Germinal center (tissue), 1 donor: Measurements from ENCODE around the gene MAGI3.

Experiments
- DNase-seq: peaks from one replicate; pipeline ENCODE4 v3.0.0; 2012; ENCODE audit warnings: mixed read lengths, low spot score

Gene MAGI3

GRCh38 chr1:113657556-113658063 lies 267.3 kb downstream of the MAGI3 start:
- DNase-seq: no peak

- no peak for DNase-seq
These were observed 268.7 kb downstream of the MAGI3 start for GRCh38 chr1:113659035-113659434.

DNA sequence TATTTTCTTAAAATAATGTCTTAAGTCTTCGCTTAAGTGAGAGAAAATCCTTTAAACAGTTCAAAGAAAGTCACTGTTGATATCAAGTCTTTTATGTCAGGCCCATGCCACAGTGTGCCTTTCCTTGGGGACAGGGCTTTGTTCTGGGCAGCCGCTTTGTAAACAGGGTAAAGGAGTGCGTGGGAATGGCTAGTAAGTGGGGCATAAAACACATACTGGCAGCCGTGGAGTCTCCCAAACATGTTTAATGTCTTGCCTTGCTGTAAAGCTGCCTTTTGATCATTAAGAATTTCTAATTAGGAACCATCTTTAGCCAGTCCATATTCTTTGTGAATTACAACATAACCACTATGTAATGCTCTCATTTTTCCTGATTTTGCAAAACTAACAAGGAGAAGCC lies 269.2 kb downstream of the MAGI3 start:
- DNase-seq: no peak

DNA sequence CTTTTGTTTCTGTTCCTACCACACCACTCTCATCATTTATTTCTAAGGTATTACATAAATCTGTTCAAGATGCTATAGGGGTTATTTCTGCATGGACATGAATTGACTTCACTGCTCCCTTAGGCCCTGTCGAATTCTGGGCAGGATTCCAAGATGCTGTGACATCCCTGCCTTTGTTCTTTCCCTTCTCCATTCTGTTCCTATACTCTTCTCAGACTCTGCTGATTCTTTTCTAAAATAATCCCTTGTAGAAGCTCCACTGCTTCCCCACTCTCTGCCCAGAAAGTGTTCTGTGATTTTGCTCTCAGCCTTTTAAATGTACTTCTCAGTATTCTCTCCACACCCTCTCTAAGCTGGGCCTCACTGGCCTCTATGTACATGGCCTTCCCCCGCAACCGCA lies 269.8 kb downstream of the MAGI3 start:
- no peak for DNase-seq

DNA sequence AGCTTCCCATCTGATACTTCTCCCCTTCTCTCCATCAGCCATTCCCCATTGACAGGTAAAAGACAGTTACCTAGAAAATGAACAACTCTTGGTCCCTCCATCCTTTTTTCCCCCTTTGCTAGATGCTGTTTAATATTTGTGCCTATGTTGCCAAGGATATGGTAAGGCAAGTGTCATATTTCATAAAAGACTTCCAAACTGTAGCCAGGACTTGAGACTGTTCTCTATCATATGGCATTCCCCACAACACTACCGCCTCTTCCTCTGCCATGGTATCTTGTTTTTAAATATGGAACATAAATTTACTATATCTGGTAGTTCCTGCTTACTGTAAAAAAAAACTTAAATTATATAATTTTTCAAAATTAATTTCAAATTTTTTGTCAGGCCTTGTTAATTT lies 271.8 kb downstream of the MAGI3 start:
- no peak for DNase-seq

DNA sequence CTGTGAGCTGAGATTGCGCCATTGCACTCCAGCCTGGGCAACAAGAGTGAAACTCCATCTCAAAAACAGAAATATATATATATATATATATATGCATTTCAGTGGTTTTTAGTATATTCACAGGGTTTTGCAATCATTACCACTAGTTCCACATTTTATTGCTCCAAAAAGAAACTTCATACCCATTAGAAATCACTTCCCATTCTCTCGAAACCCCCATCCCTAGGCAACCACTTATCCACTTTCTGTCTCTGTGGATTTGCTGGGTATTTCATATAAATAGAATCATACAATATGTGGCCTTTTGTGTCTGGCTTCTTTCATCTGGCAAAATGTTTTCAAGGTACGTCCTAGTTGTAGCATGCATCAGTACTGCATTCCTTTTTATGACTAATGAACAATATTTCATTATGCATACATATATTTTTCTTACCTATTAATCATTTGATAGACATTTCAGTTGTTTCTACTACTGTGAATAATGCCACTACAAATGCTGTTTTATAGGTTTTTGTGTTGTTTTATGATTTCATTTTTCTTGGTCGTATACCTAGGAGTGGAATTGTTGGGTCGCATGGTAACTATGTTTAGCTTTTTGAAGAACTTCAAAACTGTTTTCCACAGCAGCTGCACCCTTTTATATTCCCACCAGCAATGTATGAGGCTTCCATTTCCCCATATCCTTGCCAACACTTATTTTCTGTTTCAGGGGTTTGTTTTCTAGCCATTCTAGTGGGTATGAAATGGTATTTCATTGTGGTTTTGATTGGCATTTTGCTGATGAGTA lies 273.0 kb downstream of the MAGI3 start:
- no peak for DNase-seq

GRCh38 chr1:113665071-113665470 lies 274.8 kb downstream of the MAGI3 start:
- no peak for DNase-seq

GRCh38 chr1:113666126-113666525 lies 275.8 kb downstream of the MAGI3 start:
- DNase-seq: no peak

DNA sequence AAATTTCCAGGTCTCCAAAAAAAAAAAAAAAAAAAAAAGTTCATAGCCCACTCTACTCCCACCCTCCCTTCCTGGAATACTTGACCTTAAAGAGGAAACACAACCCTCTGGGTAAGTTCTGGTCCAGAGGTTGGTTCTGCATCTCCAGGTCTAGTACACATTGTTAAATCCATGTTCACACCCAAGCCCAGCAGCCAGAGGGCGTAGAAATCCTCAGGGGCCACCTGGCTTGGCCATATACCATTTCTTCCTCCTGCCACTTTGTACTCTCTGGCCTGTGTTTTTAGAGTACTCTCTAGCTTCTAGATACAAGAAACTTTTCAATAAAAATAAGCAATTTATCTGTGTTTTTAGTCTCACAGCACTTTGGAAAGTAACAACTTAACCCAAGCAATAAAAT lies 279.7 kb downstream of the MAGI3 start:
- no peak for DNase-seq

- no peak for DNase-seq
These were observed 280.3 kb downstream of the MAGI3 start for GRCh38 chr1:113670650-113671049.

DNA sequence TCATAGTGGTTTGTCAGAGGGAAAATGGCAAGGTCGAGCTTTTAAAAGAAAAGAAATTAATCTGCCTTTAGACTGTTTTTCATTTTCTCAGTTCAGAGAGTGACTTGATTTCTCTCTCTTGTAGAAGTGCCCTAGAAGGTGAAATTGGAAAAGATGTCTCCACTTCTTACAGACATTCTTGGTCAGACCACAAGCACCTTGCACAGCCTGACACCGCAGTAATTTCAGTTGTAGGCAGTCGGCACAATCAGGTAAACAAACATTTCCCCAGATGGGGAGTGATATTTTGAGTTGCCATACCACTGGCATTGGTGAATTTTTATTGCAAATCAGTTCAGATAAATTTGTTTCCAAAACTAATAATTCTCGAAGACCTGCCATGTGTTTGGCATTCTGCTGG lies 282.2 kb downstream of the MAGI3 start:
- no peak for DNase-seq

DNA sequence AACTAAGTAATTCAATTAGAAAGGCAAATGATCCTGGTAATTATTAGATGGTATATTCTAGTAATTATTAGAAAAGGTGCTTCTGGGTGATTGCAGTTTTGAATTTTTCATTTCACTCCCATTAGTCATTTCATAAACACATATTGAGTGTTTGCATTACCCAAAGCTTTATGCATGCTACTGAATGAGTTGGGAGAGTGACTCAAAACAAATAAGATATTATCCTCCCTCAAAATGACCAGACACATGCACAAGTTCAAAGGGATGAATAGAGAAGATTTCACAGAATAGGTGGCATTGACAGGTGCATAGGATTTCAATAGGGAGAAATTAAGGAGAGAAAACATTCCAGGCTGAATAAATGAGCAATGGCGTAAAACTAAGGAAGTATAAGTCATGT lies 284.3 kb downstream of the MAGI3 start:
- DNase-seq: no peak

- DNase-seq: no peak
These were observed 285.0 kb downstream of the MAGI3 start for GRCh38 chr1:113675302-113675701.

DNA sequence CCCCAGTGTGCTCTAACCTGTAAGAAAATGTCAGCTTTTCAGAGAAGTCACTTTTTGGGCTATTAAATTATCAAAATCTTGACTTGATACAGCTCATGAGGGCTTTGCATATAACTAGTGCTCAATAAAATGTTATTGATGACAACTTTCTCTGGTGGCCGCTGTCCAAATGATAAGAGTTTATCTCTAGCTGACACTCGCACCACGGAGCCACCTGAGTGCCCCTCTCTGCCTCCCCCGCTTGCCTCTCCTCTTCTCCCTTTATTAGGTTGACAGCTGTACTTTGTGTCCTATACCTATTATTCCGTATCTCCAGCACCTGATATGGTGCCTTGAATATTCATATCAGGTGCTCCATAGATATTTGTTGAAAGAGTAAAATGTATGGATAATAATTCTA lies 286.2 kb downstream of the MAGI3 start:
- DNase-seq: no peak

GRCh38 chr1:113677250-113678158 lies 287.2 kb downstream of the MAGI3 start:
- DNase-seq: peak; percentile 38

- no peak for DNase-seq
These were observed 287.8 kb downstream of the MAGI3 start for GRCh38 chr1:113678159-113678469.

DNA sequence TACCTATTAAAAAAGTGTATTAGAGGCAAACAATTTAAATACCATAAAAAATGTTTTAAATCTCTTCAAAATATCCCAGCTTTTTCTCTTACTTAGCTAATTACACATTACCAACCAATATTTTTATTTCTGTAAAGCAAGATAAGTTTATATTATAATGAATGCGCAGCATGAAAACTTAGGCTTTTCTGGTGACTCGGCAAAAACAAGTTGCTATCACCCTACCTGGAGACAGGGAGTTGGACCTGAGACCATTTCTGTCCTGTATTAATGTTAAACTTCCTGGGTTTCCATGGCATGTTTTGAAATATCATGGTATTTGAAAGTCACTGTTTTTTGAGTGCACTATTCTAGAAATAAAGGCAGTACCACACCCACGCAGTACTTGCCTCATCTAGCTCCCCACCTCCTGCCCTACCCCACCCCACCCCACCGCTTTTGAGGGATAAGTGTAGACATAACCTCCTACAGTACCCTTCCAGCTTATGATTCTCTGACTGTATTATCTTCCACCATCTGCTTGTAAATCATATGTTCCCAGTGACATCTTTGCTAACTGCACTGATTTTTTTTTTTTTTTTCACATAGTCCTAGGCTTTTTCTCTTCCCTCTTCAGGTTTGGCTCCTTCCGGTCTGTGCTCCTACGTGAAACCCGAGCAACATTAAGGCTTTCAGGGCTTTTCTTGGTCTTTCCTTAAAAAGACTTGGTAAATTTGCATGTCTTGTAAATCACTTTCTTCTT lies 291.5 kb downstream of the MAGI3 start:
- no peak for DNase-seq

DNA sequence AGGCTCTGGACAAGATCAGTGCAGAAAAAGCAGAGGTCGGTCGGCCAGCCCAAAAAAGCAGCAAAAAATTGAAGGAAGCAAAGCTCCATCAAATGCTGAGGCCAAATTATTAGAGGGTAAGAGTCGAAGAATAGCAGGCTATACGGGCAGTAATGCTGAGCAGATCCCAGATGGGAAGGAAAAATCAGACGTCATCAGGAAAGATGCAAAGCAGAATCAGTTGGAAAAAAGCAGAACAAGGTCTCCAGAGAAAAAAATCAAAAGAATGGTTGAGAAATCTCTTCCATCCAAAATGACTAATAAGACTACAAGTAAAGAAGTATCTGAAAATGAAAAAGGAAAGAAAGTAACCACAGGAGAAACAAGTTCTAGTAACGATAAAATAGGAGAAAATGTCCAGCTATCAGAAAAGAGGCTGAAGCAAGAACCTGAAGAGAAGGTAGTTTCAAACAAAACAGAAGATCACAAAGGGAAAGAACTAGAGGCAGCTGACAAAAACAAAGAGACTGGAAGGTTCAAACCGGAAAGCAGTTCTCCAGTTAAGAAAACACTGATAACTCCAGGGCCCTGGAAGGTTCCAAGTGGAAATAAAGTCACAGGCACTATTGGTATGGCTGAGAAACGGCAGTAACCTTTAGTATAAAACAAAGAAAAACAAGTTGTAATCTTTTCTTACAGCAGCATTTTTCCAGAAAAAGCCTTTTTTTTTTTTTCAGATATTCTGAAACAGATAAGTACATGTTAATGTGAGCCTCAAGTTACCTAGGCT lies 293.3 kb downstream of the MAGI3 start:
- DNase-seq: no peak

DNA sequence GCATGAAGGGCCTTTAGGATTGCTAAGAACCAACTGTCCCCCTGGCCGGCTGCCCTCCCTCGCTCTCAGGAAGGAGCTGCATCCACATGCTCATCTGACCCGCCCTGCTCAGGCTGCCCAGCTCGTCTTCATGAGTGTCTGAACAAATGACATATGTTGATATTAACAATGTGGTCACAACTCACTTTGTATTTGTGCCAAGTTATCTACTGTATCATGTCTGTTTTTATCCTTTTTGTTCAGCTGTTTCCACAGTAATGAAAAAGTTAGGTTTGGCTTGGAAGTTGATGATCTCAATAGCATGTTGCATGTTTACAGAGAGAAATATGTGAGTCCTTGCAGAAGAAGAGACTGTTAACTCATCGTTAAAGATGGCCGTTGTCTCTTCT lies 293.8 kb downstream of the MAGI3 start:
- no peak for DNase-seq

DNA sequence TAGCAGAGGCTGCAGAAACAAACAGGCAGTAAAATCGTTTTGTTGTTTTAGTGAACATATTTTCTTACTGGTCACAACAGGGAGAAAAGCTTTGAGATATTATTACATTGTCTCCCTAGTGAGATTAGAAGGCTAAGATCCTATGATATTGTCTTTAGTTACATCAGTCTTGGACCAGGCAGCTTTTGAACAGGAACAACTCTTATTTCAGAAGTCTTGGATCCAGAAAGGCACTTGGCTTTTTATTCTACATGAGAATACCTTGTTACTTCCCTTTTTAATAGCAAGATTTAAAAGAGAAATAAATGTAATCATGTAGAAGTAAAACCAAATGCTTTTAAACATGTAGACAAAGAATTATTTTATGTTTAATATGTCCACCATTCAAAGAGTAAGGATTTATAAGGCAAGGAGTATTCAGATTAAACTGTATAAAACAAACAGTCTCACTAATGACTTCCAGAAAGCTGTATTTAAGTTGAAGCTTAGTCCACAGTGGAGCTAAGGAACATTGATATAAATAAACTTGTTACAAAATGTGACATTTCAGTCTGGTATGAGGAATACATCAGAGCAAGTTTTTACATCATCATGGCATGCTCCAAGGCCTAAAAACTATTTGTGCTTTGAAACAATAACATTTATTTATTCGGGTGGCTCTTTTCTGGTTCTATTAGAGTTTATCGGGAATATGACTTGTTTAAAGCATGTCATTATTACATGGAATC lies 296.7 kb downstream of the MAGI3 start:
- DNase-seq: no peak

DNA sequence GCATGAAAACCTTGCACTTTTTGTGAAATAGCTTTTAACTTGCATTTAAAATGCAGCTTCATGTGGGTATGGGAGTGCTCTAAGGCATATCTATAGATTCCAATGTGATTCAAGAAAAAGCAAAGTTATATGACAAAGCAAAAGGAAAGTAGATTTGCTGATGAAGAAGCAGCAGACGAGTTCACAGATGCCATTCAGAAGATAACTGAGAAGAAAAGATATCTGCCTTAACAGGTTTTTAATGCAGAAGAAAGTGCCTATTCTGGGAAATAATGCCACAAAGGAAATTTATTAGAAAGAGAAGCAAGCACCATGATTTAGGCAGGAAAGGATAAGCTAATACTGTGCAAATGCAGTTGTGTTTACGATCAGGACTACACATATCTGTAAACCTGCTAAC lies 300.9 kb downstream of the MAGI3 start:
- no peak for DNase-seq
